GM19468 (cell line): ENCODE results near the gene MIR17HG.
"Not testable (repeated sequence)": the region's sequence is repeated elsewhere in the genome, so short reads cannot be mapped to it uniquely, and the experiment has no call there.

Experiments used
- ATAC-seq: cut with Tn5 transposase; IDR thresholded peaks from one replicate; pipeline ENCODE4 v1.9.1; 2021; ENCODE audit warnings: mild to moderate bottlenecking, moderate library complexity, moderate number of reproducible peaks; ENCODE audit not compliant: unreplicated experiment; ENCODE audit errors: extremely low read depth

The MIR17HG gene

GRCh38 chr13:91347202-91347995 lies at the start of gene MIR17HG:
MIR17HG (plus strand) TSS chr13:91347687.
- peak; percentile 44 for ATAC-seq

DNA sequence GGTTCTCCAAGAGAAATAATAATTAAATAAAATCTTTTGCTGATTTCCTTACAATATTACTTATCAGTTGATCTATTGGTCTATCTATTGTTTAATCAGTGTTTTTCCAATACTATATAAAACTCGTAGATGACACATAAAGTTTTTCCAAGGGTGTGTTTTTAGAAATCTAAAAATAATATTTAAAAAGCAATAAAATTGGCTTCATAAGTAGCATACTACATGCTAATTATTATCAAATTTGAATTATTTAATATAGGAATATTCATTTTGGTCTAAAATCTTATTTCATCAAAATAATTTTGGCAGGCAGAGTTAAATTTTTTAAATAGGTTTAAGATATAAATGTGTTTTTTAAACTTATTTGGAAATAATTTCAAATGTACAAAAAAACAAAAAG lies 49.4 kb upstream of the MIR17HG start:
- no peak for ATAC-seq

DNA sequence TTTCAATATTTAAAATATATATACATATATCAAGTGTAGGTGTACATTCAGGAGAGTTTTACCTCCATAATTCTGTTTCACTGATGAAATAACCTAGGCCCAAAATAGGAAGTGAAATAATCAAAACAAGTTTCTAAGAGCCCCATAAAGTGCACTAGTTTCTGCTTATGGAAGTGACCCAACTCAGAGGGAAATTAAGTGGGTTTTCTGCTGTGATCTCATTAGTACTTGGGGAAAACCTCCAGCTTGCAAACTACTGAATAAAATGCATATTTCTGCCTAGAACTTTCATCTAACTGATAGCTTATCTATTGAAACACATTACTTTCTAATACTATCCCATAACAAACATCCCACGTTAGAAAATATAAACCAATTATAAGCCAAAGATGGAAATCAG lies 45.4 kb upstream of the MIR17HG start:
- peak; percentile 53 for ATAC-seq

- no peak for ATAC-seq
Measured at GRCh38 chr13:91303031-91303430, 44.5 kb upstream of the MIR17HG start.

GRCh38 chr13:91304741-91305140 lies 42.7 kb upstream of the MIR17HG start:
- no peak for ATAC-seq

DNA sequence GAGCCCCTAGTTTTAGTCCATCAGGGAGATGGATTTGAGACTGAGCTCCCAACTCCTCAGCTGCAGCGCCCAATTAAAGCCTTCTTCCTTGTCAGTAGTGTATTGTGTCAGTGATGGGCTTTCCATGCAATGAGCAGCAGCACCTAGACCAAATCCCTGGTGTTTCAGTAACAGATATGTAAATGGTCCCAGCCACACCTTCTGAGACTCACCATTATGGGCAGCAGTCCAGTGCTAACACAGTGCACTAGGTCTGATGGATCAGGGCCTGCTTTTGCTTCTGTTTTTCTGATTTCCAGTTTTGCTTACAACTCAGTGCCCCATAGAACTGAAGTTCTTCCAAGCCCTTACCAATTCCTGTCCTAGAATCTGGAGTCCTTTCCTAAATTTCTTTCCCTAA lies 41.8 kb upstream of the MIR17HG start:
- no peak for ATAC-seq

DNA sequence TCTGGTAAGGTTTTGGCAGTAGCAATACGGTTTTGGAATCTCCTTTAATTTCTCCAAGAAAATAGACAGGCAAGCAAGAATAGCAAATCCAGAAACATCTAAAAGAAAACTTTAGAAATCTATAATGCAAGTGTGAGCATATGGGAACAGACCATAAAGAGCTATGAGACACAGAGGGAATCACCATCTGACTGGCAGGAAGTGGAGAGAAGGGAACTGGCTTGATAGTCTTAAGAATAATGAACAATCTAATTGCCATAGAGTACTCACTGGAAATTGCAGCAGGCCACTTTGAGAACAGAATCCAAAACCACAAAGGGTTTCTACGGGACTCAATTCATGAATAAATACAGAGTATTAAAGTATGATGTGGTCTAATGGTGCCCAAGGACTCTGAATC lies 39.6 kb upstream of the MIR17HG start:
- no peak for ATAC-seq

DNA sequence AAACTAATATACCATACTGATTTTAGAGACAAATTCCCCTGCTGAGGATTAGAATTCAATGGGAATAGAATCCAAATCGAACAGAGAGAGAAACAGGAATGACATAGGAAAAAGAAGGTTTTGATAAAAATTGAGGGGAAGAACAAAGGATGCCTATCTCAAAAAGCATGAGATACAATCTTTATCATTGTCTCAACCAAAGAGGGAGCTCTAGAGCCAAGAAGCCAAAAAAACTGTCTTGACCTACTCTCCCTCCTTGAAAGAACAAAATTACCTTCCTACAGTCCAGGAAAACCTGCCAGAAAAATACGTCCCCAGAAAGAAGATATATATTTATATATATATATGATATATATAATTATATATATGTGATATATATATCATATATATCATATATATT lies 39.2 kb upstream of the MIR17HG start:
- ATAC-seq, result no peak

DNA sequence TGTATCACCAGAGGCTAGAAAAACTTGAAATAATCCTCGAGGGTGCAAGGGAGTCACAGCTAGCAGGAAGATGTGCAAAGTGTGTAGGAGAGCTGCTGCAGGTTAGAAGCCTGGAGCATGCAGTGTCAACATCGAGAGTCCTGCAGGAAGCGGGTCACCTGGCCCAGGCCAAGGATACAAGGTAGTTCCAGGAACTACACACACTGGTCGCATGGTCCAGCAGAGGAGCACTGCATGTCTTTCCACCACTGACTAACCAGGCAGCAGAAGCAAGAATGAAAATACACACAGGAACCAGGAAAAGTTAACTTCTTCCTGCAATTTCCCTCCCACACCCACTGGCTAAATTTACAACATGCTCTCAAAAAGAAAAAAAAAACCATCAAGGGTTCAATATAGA lies 36.0 kb upstream of the MIR17HG start:
- ATAC-seq, result no peak

- ATAC-seq, result no peak
Measured at GRCh38 chr13:91312324-91312723, 35.2 kb upstream of the MIR17HG start.

DNA sequence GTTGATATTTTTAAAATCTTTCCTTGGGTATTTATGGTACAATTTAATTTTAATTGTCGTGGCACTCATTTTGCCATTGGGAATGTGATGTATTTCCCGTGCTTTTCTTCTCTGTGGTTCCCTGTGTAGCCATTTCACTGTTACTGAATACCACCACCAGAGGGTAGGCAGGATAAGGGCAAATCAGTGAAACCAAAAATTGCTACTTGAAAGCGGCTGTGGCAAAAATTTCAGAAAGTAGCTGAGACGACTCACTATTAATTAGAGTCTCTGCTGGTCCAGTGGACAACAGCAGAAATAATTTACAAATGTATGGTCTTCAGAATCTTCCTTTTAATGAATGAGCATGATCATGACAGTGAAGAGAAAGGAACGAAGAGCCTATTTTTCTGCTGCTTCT lies 34.4 kb upstream of the MIR17HG start:
- peak; percentile 63 for ATAC-seq

DNA sequence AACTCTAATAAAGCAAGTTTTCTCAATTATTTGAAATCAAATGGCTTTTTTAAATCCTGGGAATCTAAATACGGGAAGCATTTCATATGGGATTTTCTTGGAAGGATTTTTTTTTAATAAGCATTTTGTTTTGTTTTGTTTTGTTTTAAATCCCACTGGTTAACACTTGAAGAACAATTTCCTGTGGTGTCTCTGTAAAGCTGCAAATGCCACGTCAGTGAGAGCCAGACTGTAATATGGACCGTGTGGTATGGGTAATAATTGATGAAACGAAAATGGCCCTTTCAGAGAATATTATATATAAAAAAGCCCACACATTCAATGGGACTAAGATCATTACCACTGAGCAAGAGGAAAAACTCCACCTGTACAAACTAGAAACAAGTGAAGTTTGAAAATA lies 33.9 kb upstream of the MIR17HG start:
- ATAC-seq, result no peak

- no peak for ATAC-seq
Measured at GRCh38 chr13:91314888-91315287, 32.6 kb upstream of the MIR17HG start.

DNA sequence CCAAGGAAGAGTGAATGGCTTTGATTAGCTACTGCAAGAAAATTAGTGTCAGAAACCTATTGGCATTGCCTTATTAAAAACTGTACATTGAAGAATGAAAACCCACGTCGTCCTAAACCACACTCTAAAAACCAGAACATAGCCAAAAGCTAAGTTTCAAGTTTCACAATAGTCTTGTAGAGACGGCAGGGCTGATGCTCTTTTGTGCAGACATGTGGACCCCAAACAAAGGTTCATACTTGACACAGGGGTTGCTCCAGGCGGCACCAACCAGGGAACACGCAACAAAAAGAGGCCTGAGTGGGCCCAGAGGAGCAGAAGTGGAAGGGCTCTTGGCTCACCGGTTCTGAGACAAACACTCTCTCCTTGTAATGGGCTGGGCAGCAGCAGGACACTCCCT lies 28.6 kb upstream of the MIR17HG start:
- no peak for ATAC-seq

DNA sequence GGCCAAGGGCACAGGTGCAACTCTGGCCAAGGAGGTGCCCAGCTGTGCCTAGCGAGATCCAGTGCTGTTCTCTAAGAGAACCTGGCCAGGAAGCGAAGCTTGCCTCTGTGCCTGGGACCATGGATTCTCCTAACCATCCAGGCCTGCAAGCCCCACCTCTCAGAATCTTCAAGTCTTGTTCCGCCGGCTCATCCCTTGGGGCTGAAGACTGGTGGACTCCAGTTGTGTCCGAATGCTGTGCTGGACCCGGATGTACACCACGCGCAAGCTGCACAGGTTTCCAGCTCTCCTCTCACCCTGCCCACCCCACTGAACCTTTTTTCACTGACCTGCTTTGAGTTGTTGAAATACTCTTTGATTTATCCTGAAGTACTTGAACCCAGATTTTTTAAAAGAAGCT lies 27.5 kb upstream of the MIR17HG start:
- ATAC-seq, result no peak

DNA sequence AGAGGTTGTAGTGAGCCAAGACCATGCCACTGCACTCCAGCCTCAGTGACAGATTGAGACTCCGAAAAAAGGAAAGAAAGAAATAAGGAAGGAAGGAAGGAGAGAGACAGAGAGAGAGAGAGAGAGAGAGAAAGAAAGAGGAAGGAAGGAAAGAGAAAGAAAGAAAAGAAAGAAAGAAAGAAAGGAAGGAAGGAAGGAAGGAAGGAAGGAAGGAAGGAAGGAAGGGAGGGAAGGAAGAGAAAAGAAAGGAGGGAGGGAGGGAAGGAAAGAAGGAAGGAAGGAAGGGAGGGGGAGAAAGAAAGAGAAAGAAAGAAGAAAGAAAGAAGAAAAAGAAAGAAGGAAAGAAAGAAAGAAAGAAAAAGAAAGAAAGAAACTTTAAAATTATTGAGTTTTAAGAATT lies 26.5 kb upstream of the MIR17HG start:
- ATAC-seq, result not testable (repeated sequence)

GRCh38 chr13:91323349-91323748 lies 24.1 kb upstream of the MIR17HG start:
- no peak for ATAC-seq

GRCh38 chr13:91326146-91326545 lies 21.3 kb upstream of the MIR17HG start:
- ATAC-seq, result no peak

GRCh38 chr13:91328726-91329125 lies 18.8 kb upstream of the MIR17HG start:
- ATAC-seq, result no peak

GRCh38 chr13:91329733-91330132 lies 17.8 kb upstream of the MIR17HG start:
- ATAC-seq, result no peak

GRCh38 chr13:91331047-91331915 lies 16.2 kb upstream of the MIR17HG start:
- peak; percentile 56 for ATAC-seq
